HG02571 (cell line): ENCODE results near the gene DIRAS1.

ENCODE experiments used
- ATAC-seq: cut with Tn5 transposase; IDR thresholded peaks from one replicate; pipeline ENCODE4 v1.9.1; 2021; ENCODE audit warnings: mild to moderate bottlenecking, moderate library complexity; ENCODE audit not compliant: unreplicated experiment

DIRAS1 gene

DNA sequence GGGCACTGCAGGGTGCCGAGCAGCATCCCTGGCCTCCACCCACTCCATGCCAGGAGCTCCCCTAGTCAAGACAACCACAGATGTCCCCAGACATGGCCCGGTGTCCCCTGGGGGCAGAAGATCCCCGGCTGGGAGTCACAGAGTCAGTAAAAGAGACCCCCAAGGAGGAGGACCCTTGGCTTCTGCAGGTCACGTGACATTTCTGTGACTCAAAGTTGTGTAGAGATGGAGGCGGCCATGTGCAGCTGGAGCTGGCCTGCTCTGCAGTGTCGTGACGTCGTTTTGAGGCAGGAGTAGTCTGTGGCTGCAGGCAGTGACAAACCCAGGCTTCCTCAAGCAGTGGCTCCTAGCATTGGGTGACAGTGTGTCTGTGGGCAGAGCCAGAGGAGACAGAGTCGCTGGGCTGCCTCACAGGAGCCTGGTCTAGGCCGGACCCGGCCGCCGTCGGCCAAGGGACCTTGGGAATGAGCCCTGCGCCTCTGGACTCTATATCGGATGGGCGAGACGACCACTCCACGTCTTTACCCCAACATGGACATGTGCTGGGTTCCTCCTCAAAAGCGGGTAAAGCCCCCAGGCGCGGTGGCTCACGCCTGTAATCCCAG, 7.7 kb upstream of the DIRAS1 start:
- ATAC-seq, result no peak

- ATAC-seq, result no peak
Observed at GRCh38 chr19:2727640-2727944, 6.4 kb upstream of the DIRAS1 start.

DNA sequence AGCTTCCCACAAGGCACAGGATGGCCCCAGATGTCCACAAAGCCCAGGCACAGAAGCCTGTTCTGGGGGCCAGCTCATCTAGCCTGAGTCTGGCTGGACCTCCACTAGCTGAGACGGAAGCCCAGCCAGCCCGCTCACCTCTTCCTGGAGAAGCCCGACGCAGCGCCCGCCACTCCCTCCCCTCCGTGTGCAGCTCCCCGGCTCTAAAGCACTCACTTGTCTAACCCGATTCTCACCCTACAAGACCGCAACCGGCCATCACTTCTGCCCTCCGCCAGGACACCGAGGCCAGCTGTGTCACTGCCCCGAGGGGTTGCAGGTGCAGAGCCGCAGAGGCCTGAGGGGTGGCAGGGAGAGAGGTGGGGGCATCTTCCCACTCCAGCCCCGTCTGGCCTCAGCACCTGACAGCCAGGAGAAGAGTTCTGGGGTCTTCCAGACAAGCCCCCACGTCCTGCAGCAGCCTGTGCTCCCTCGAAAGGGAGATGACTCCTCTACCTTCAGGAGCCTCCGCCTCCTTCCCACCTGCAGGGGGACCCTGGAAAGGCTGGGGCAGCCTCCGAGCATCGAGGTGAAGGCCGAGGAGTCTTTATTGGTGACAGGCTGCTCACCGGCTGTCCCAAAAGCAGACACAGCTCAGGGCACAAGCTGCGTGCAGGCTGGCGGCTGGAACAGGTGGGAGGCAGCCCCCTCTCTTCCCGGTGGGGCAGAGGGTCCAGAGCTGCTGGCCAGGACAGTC, 5.9 kb upstream of the DIRAS1 start:
- no peak for ATAC-seq

- ATAC-seq, result no peak
Observed at GRCh38 chr19:2726160-2726855, 5.1 kb upstream of the DIRAS1 start.

GRCh38 chr19:2724148-2724557, 3.0 kb upstream of the DIRAS1 start:
- ATAC-seq, result no peak

DNA sequence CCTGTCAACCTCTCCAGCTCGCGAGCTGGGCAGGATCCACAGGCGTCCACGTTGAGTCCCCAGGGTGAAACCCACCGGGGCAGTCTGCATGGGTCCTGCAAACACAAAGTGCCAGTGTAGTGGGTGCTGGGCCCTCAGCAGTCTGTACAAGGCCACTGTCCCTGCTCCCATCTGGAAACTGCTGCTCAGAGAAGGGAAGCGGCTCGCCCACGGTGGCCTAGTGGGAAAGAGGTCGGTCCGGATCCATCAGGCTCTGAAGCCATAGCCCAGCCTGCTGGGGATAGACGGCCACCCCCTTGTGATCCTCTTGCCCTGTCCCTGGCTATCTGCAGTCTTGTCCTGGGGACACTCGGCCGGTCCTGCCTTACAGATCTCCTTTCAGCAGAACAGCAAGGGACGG, 2.6 kb upstream of the DIRAS1 start:
- no peak for ATAC-seq

DNA sequence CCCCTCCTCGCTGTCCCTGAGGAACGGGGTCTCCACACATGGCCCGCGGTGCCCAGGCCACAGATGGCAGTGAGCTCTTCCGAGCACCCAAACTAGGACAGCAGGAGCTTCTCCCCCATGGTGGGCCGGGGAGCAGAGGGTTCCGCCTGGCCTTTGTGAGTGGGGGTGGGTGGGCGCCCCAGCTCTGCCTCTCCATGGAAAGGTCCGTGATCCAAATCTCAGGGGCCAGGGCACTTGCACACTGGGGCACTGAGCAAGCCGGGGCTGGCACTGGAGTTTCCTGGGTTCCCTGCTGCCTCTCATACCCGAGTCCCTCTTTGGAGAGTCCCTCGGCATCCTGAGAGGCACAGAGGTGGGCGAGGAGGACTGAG, 2.2 kb upstream of the DIRAS1 start:
- no peak for ATAC-seq

DNA sequence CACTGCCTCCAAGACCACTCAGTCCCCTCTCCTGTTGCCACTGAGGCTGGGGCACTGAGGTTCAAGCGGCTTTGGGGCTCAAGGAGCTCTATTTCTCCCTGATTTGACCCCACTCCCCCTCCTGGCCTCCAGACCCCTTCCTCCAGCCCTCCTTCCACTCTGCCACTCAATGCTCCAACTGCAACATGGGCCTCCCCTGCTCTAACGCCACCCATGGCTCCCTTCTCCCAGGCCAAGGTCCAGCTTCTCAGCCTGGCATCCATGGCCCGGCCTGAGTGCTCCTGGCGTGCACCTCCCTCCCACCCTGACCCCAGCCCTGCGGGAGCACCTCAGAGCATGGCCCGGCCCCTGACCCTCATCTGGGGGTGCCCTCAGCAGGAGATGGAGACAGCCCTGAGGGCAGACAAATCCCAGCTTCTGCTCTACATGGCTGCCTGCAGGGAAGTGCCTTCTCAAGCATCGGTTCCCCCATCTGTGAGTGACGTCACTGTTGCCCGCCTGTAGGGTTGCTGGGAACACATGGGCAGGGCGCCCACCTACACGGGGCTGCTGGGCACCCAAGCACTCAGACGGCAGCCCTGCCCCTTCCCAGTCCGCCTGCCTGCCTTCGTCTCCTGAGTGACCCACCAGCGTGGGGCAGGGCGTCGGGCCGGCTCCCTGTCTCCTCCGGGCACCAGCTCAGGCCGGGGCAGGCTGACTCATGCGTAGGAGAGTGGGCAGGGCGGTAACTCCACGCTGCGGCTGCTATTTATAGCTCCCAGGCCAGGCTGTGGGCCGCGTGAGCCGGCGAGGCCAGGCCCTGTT, 1.6 kb upstream of the DIRAS1 start:
- no peak for ATAC-seq

DNA sequence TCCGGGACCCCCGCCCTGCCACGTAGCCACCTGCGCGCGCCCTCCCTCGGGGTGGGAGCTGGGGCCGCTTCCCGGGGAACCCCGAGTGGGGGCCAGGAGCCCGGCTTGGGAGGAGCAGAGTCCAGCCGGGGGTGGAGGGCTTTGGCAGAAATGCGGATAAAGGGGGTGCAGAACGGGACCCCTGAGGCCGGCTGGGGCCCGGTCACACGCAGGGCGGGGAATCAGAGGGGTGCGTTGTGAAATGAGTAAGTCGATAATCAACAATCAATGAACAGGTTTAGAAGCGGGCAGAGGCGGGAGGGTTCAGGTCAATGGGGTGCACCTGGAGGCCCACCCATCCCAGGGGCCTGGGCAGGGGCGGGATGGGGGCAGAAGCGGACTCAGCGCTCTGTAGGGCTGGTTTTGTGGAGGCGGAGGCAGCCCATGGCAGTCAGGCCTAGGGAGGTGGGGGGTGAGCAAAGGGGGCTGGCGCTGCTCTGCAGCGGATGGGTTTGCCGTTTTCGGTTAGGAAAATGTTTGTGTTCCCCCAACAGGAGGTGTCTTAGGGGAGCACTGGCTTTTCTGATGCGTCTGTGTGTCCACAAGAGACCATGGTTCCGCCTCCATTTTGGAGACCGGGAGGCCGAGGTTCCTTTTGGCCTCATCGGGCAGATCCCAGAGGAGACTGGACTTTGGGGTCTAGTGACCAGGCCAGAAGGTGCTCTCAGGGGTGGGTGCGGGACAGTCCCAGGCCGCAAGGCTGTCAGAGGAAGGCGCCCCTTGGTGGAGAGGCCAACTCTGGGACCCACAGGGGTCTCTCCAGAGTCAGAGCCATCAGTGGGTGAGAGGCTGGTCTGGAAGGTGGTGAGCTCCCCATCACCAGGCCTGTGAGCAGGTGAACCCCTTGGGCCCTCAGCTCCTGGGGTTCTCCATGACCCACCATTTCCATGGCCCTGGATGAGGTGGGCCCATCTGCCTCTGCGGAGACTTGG, 683 bp upstream of the DIRAS1 start:
- ATAC-seq, result no peak

- ATAC-seq, result no peak
Observed at GRCh38 chr19:2719920-2720776, 1.0 kb downstream of the DIRAS1 start.

GRCh38 chr19:2719232-2719735, 1.9 kb downstream of the DIRAS1 start:
- no peak for ATAC-seq

- ATAC-seq, result no peak
Observed at GRCh38 chr19:2717638-2718541, 3.3 kb downstream of the DIRAS1 start.

DNA sequence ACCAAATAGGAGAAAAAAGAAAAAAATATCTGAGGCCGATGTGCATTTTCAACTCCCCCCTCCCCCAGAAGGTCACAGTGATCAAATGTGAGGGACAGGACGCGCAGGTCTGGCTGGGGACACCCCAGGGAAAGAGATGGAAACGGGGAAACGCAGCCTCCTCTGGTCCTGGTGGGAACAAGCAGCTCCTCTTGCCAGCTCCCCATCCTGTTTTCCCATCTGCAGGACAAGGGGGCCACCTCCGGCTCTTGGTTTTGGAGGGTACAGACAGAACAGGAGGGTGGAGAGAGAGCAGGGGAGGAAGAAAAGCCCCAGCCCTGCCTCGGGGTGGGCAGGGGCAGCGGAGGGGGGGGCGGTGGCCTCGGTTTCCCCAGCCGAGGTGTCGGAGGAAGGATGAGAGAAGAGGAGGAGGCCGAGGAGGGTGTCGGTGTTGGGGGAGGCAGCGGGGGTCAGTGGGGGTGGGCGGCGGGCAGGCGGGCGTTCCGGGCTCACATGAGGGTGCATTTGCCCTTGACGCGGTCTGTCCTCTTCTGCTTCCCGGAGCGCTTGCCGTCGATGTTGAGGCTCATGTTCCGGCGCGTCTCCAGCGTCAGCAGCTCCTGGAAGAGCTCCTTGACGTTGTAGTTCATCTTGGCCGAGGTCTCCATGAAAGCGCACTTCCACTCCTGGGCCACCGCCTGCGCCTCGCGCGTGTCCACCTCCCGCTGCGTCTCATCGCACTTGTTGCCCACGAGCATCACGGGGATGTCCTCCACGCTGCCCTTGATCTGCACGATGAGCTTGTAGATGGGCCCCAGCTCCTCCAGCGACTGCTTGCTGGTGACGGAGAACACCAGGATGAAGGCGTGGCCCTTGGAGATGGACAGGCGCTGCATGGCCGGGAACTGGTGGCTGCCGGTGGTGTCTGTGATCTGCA, 4.2 kb downstream of the DIRAS1 start:
- no peak for ATAC-seq

- ATAC-seq, result no peak
Observed at GRCh38 chr19:2716275-2716650, 4.9 kb downstream of the DIRAS1 start.

GRCh38 chr19:2715470-2716274, 5.5 kb downstream of the DIRAS1 start:
- ATAC-seq, result no peak

- no peak for ATAC-seq
Observed at GRCh38 chr19:2714531-2715269, 6.5 kb downstream of the DIRAS1 start.
